ENCODE results near the gene WWC2.

The WWC2 gene

GRCh38 chr4:183154701-183155391, 55.8 kb downstream of the WWC2 start:
- peak; percentile 39 for TF ChIP-seq TEAD4 (IDR thresholded peaks at IDR 0.05)
- TF ChIP-seq CREB1 (IDR thresholded peaks at IDR 0.05; ENCODE audit: low read depth), result no peak
- TF ChIP-seq USF1 (IDR thresholded peaks at IDR 0.05), result no peak
- TF ChIP-seq ZBTB7A (IDR thresholded peaks at IDR 0.05; ENCODE audit: low read depth), result no peak
- no peak for TF ChIP-seq EGR1 (IDR thresholded peaks at IDR 0.05)
- TF ChIP-seq MAX (IDR thresholded peaks at IDR 0.05), result peak; percentile 92
- peak; percentile 40; the same call in 1 of the 2 replicates for TF ChIP-seq TCF12 (IDR thresholded peaks at IDR 0.05; ENCODE audit: low read depth)
- TF ChIP-seq CEBPB (IDR thresholded peaks at IDR 0.05), result no peak
- TF ChIP-seq REST (IDR thresholded peaks at IDR 0.05; ENCODE audit: low read depth), result no peak
- no peak for TF ChIP-seq TAF1 (IDR thresholded peaks at IDR 0.05; ENCODE audit: low read depth)
- no peak for TF ChIP-seq RAD21 (IDR thresholded peaks at IDR 0.05; ENCODE audit: low read depth)
- TF ChIP-seq EP300 (IDR thresholded peaks at IDR 0.05; ENCODE audit: borderline replicate concordance), result peak; percentile 43; the same call in 1 of the 2 replicates
- peak; percentile 19; the same call in 1 of the 2 replicates for TF ChIP-seq NFIC (IDR thresholded peaks at IDR 0.05)
- TF ChIP-seq FOXM1 (IDR thresholded peaks at IDR 0.05; ENCODE audit: borderline replicate concordance, low read depth), result no peak
- no peak for TF ChIP-seq YY1 (IDR thresholded peaks at IDR 0.05; ENCODE audit: low read depth)

GRCh38 chr4:183155450-183156184, 56.6 kb downstream of the WWC2 start:
- TF ChIP-seq NFIC (IDR thresholded peaks at IDR 0.05) (no peak), REST (IDR thresholded peaks at IDR 0.05; ENCODE audit: low read depth) (no peak), CEBPB (IDR thresholded peaks at IDR 0.05) (no peak)

GRCh38 chr4:183157215-183157614, 58.2 kb downstream of the WWC2 start:
- TF ChIP-seq RAD21 (IDR thresholded peaks at IDR 0.05; ENCODE audit: low read depth) (no peak), TCF12 (IDR thresholded peaks at IDR 0.05; ENCODE audit: low read depth) (no peak), CREB1 (IDR thresholded peaks at IDR 0.05; ENCODE audit: low read depth) (no peak), TEAD4 (IDR thresholded peaks at IDR 0.05) (no peak), YY1 (IDR thresholded peaks at IDR 0.05; ENCODE audit: low read depth) (no peak), ZBTB7A (IDR thresholded peaks at IDR 0.05; ENCODE audit: low read depth) (no peak), EGR1 (IDR thresholded peaks at IDR 0.05) (no peak), MAX (IDR thresholded peaks at IDR 0.05) (no peak), REST (IDR thresholded peaks at IDR 0.05; ENCODE audit: low read depth) (no peak), CEBPB (IDR thresholded peaks at IDR 0.05) (no peak), TAF1 (IDR thresholded peaks at IDR 0.05; ENCODE audit: low read depth) (no peak), NFIC (IDR thresholded peaks at IDR 0.05) (no peak), FOXM1 (IDR thresholded peaks at IDR 0.05; ENCODE audit: borderline replicate concordance, low read depth) (no peak), EP300 (IDR thresholded peaks at IDR 0.05; ENCODE audit: borderline replicate concordance) (no peak), USF1 (IDR thresholded peaks at IDR 0.05) (no peak)

- TF ChIP-seq EGR1 (IDR thresholded peaks at IDR 0.05) (no peak), CREB1 (IDR thresholded peaks at IDR 0.05; ENCODE audit: low read depth) (no peak), TEAD4 (IDR thresholded peaks at IDR 0.05) (peak; percentile 80), USF1 (IDR thresholded peaks at IDR 0.05) (no peak), CEBPB (IDR thresholded peaks at IDR 0.05) (peak; percentile 97), EP300 (IDR thresholded peaks at IDR 0.05; ENCODE audit: borderline replicate concordance) (peak; percentile 43; the same call in 1 of the 2 replicates), TCF12 (IDR thresholded peaks at IDR 0.05; ENCODE audit: low read depth) (no peak), REST (IDR thresholded peaks at IDR 0.05; ENCODE audit: low read depth) (no peak), NFIC (IDR thresholded peaks at IDR 0.05) (no peak), MAX (IDR thresholded peaks at IDR 0.05) (no peak), FOXM1 (IDR thresholded peaks at IDR 0.05; ENCODE audit: borderline replicate concordance, low read depth) (no peak)
Measured at GRCh38 chr4:183158062-183158461, 59.0 kb downstream of the WWC2 start.

Measured in Ishikawa (cell line).